Measurements from ENCODE around the gene CD7.

CD7 gene

DNA sequence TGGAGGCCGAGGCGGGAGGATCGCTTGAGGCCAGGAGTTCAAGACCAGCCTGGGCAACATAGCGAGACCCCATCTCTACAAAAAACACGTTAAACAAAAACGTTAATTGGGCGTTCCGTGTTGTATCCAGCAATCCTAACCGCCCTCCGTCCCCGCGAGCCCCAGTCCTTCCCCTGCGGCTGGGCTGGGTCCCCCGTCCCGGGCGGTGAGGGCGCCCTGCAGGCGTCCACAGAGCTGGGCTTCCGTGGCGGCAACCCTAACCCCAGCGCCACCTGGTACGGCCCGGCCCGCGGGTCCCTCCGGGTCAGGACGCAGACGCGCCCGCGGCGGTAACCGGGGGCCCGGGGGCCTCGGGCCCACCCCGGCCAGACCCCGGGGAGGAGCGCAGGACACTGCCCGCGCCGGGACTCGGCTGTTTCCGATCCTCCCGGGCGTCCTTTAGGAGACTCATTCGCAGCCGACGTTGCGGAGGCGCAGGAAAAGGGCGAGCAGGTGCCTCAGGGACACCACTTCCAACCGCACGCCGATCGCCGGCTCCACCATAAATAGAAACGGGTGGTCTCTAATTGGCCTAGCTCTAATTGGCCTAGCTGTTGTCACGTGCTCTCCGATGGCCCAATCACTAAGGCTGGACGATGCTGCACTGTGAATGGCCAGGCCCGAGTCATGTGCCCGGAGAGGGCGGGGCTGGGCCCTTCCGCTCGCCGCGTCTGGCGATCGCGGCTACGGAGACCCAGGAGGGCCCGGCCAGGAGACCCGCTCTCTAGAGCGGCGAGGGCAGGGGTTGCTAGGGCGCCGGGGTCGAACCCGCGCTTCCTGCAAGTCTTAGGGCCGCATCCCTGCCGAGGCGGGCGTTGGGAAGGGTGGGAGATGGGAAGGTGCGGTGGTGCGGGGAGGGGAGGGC lies 24.9 kb downstream of the CD7 start:
- ATAC-seq (peak; percentile 95), DNase-seq (peak; percentile 91)
- H3K36me3 Mint-ChIP-seq (ENCODE audit: low read depth) = peaks cover 2% of the 10 kb centered on the region
- H3K27ac Mint-ChIP-seq = peak overlapping the region; percentile 88
- peak overlapping the region; percentile 79 for H3K4me3 Mint-ChIP-seq
- H3K4me1 Mint-ChIP-seq = peaks cover 49% of the 10 kb centered on the region
- no peaks in the 10 kb centered on the region for H3K9me3 Mint-ChIP-seq
- H3K27me3 Mint-ChIP-seq = no peaks in the 10 kb centered on the region

DNA sequence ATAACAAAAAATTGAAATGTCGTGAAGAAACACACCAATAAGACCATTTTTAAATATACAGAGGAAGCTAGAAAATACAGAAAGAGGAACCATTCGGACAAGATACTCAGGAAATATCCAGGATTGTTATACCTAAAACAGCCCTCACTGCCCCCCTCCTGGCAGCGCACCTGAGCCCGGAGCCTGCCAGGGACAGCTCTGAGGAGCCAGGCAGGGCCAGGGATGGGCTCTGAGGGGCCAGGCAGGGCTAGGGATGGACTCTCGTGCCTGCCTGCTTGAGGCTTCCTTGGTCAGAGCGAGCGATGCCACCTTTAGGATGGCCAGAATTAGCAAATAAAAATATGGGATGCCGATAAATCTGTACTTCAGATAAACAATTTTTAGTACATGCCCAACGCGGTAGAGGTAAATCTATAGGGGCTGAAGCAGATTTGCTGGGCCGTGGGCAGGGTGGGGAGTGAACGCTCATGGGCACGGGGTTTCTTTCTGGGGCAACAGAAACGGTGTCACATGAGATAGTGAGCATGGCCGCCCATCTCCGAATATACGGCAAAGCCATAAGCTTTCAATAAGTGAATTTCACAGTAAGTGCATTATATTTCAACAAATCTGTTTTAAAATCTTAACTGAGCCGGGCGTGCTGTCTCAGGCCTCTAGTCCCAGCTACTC lies 25.7 kb downstream of the CD7 start:
- peak overlapping the region; percentile 74 for H3K4me3 Mint-ChIP-seq
- peak overlapping the region; percentile 71 for H3K27ac Mint-ChIP-seq
- H3K27me3 Mint-ChIP-seq = no peaks in the 10 kb centered on the region
- no peaks in the 10 kb centered on the region for H3K9me3 Mint-ChIP-seq
- no peak for ATAC-seq
- H3K4me1 Mint-ChIP-seq = peaks cover 42% of the 10 kb centered on the region
- no peak for DNase-seq
- peaks cover 2% of the 10 kb centered on the region for H3K36me3 Mint-ChIP-seq (ENCODE audit: low read depth)

DNA sequence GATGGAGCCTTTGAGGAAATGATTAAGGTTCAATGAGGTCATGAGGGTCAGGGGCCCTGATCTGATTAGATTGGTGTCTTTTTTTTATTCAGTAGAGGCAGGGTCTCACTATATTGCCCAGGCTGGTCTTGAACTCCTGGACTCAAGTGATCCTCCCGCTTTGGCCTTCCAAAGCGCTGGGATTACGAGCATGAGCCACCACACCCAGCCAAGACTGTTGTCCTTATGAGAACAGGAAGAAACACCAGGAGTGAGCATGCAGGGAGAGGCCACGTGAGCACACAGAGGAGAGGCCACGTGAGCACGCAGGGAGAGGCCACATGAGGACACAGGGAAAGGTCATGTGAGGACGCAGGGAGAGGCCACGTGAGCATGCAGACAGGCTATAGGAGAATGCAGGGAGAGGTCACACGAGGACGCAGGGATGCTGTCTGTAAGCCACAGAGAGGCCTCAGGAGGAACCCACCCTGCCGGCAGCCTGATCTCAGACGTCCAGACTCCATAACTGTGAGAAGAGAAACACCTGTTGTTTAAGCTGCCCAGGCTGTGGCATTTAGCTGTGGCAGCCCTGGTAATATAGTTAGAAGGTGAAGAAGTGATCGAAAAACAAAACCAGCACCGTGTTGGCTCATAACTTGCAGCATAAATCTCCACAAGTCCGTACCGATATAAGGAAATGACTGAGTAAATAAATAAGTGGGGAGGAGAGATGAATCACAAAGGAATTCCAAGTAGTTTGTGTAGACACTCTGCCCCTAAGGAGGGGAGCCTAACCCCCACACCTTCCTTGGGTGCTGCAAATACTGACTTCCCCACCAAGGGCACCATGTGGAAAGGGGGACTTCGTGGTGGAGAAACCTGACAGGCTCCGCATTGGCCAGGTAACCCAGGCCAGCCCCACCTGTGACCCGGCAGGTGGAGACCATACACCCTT lies 29.3 kb downstream of the CD7 start:
- no peak for ATAC-seq
- Mint-ChIP-seq H3K27ac (no peak overlapping the region), H3K27me3 (no peaks in the 10 kb centered on the region), H3K36me3 (ENCODE audit: low read depth) (no peaks in the 10 kb centered on the region), H3K4me3 (no peak overlapping the region), H3K4me1 (peaks cover 25% of the 10 kb centered on the region), H3K9me3 (no peaks in the 10 kb centered on the region)
- no peak for DNase-seq

DNA sequence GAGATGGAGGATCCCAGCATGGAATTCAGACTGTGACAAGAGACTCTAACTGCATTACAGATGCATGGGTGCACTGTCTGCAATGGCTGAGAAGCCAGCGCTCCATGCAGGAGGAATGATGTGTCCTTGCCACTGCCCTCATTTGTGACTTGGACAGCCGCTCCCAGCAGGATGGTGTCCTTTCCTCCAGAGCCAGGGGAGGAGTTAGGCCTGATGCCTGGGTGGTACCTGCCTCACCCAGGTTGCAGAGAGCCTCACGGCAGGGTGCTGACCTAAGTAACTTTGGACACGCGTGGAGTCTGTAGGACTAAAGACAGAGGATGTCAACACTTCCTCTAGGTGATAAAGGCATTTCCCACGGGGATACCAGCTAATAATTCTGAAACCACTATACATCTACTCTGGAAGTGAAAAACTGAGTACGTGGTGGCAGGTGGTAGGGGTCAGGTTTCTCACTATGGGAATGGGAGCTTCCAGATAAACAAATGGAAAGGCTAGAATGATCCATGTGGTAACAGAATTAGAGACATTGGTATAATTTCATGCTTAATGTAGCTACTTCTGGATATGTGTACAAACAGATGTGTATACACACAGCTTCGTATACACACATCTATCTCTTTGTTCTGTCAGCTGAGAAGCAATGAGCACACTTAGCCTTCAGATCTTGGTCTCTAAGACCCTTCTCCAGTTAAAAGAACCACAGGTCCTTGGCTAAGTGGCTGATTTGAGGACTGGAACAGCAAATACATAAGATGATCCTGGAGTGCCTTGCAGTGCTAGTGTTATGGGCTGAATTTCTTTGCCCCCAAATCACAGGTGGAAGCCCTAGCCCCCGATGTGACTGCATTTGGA lies 30.2 kb downstream of the CD7 start:
- Mint-ChIP-seq H3K36me3 (ENCODE audit: low read depth) (no peaks in the 10 kb centered on the region), H3K27ac (no peak overlapping the region), H3K27me3 (no peaks in the 10 kb centered on the region), H3K9me3 (no peaks in the 10 kb centered on the region), H3K4me3 (no peak overlapping the region), H3K4me1 (peaks cover 33% of the 10 kb centered on the region)
- ATAC-seq (no peak), DNase-seq (no peak)

DNA sequence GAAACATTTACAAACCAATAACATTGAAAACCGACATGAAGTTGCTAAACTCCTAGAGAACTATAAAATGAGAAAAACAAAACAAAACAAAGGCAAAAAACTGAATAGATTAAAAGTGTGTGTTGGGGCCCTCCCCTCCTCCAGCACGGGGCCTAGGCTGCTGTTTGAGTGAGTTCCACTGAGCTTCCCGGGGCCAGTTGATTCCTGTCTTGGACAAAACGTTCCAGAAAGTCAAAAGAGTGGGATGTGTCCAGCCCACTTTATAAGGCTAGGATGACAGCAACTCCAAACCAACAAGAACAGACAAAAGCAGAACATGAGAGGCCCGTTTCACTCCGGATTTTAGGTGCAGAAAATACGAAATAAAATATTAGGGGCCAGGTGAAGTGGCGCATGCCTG lies 32.3 kb downstream of the CD7 start:
- H3K4me3 Mint-ChIP-seq = no peak overlapping the region
- no peaks in the 10 kb centered on the region for H3K36me3 Mint-ChIP-seq (ENCODE audit: low read depth)
- H3K4me1 Mint-ChIP-seq = peaks cover 39% of the 10 kb centered on the region
- H3K9me3 Mint-ChIP-seq = no peaks in the 10 kb centered on the region
- no peak for DNase-seq
- H3K27me3 Mint-ChIP-seq = no peaks in the 10 kb centered on the region
- ATAC-seq = no peak
- H3K27ac Mint-ChIP-seq = no peak overlapping the region

DNA sequence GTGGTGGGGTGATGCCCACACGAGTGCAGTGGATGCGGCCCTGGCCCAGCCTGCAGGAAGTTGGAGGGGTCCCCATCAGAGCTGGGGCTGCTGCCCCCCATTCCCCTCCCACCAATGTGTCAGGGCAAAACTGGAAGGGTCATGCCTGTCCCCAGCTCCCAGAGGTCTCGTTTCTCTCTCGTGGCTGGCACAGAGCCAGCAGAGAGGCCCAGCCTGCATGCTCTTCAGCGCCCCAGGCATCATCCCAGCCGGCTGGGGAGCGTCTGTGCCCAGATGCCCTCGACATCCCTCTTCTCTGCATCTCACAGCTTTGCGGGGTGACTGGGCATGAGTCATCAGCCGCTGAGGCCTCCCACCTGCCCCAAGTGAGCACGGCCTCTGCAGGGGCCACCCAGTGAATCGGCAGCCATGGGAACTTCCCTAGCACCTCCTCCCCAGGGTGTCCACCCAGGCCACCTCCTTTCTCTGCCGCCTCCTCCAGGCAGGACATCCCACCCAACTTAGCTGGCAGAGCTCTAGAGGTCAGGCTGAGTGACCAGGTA lies 34.1 kb downstream of the CD7 start:
- H3K27me3 Mint-ChIP-seq = no peaks in the 10 kb centered on the region
- DNase-seq = peak; percentile 72
- H3K36me3 Mint-ChIP-seq (ENCODE audit: low read depth) = no peaks in the 10 kb centered on the region
- no peaks in the 10 kb centered on the region for H3K9me3 Mint-ChIP-seq
- ATAC-seq = peak; percentile 87
- peaks cover 34% of the 10 kb centered on the region for H3K4me1 Mint-ChIP-seq
- H3K27ac Mint-ChIP-seq = peak overlapping the region; percentile 11
- H3K4me3 Mint-ChIP-seq = peak overlapping the region; percentile 43

DNA sequence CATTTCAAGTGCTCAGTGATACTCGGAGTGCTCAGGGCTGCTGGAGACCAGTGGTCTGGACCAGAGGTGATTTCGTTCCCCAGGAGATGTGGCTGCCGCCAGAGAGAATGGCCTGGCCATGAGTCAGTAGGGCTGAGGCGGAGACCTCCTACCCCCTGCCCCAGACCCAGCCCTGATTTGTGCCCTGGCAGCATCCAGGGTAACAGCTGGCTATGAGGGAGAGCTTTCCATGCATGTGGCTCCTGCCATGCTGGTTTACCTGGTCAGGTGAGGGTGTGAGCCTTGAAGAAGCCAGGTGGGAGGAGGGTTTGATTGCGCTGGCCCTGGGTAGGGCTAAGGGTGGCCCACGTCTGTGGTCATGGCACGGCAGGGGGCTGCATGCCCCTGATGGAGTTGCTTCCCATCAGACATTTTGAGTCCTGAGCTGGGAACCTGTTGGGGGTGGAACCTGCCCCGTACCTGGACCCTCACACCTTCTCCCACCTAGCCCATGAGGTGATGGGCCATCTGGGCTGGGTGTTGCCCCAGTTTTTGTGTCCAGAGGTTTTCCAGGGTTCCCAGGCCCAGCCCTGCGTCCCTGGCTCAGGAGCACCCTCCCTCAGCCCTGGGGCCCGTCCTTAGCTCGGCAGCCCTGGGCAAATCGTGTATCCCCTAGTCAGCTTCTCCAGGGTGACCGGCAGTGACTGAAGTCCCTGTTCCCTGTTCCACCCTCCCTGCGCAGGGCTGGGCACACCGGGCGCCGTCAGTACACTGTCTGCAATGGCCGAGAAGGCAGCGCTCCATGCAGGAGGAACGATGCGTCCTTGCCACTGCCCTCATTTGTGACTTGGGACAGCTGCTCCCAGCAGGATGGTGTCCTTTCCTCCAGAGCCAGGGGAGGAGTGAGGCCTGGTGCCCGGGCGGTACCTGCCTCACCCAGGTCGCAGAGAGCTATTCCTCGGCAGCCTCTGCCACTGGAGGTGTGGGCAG lies 34.9 kb downstream of the CD7 start:
- peaks cover 31% of the 10 kb centered on the region for H3K4me1 Mint-ChIP-seq
- ATAC-seq (no peak), DNase-seq (no peak)
- no peaks in the 10 kb centered on the region for H3K9me3 Mint-ChIP-seq
- H3K36me3 Mint-ChIP-seq (ENCODE audit: low read depth) = no peaks in the 10 kb centered on the region
- H3K27ac Mint-ChIP-seq = peak overlapping the region; percentile 35
- no peaks in the 10 kb centered on the region for H3K27me3 Mint-ChIP-seq
- no peak overlapping the region for H3K4me3 Mint-ChIP-seq

DNA sequence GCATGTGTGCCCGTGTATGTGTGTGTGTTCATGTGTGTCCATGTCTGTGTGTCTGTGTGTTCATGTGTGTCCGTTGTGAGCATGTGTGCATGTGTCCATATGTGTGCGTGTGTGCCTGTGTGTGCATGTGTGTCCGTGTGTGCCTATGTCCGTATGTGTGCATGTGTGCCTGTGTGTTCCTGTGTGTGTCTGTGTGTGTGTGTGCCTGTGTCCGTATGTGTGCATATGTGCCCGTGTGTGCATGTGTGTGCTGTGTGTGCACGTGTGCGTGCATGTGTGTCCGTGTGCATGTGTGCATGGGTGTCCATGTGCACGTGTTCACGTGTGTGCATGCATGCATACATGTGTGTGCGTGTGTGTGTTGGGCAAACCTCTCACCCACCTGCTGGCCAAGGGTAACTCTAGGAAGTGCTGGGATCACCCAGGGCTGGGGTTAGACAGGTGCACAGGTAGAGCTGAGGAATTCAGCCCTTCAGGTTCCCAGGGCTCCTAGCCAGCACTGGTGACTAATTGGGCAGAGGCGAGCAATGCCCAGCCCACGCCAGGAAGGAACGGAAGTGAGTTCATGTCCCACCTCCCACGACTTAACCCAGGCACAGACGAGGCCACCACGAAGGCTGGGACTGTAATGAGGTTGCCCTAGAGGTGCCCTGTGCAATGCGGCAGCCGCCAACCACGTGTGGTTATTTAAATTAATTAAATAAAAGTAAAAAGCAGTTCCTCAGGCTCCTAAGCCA lies 35.7 kb downstream of the CD7 start:
- DNase-seq (peak; percentile 58), ATAC-seq (peak; percentile 85)
- Mint-ChIP-seq H3K4me1 (peaks cover 31% of the 10 kb centered on the region), H3K4me3 (no peak overlapping the region), H3K36me3 (ENCODE audit: low read depth) (no peaks in the 10 kb centered on the region), H3K27me3 (no peaks in the 10 kb centered on the region), H3K27ac (peak overlapping the region; percentile 35), H3K9me3 (no peaks in the 10 kb centered on the region)

DNA sequence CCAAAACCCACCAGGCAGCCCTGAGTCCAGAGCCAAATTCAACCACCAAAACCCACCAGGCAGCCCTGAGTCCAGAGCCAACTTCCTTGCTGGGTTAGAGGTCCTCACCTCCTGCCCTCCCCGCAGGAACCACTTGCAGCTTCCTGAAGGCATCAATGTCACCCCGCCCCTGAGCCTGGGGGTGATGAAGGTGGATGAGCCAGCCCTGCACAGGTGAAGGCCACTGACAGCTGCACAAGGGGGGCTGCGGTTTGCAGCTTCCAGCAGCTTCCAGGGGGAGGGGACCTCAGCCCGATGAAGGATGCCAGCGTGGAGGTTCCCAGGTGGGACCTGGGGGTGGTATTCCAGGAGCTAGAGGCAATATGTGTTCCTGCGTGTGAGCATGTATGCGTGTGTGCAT lies 36.3 kb downstream of the CD7 start:
- Mint-ChIP-seq H3K27ac (no peak overlapping the region), H3K36me3 (ENCODE audit: low read depth) (no peaks in the 10 kb centered on the region)

DNA sequence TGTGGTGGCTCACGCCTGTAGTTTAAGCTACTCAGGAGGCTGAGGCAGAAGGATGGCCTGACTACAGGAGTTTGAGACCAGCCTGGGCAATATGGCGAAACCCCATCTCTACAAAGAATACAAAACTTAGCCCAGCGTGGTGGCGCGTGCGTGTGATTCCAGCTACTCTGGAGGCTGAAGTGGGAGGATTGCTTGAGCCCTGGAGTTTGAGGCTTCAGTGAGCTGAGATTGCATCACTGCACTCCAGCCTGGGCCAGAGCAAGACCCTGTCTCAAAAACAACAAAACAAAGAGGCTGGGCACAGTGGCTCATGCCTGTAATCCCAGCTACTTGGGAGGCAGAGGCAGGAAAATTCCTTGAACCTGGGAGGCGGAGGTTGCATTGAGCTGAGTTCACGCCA lies 36.9 kb downstream of the CD7 start:
- Mint-ChIP-seq H3K9me3 (no peaks in the 10 kb centered on the region), H3K27ac (no peak overlapping the region), H3K4me1 (peaks cover 31% of the 10 kb centered on the region), H3K27me3 (no peaks in the 10 kb centered on the region), H3K36me3 (ENCODE audit: low read depth) (no peaks in the 10 kb centered on the region), H3K4me3 (no peak overlapping the region)
- DNase-seq (no peak), ATAC-seq (no peak)

More for the DNA sequence above, 36.3 kb downstream of the CD7 start:
- H3K4me3 Mint-ChIP-seq = no peak overlapping the region
- DNase-seq (no peak), ATAC-seq (no peak)
- no peaks in the 10 kb centered on the region for H3K9me3 Mint-ChIP-seq
- H3K27me3 Mint-ChIP-seq = no peaks in the 10 kb centered on the region
- peaks cover 31% of the 10 kb centered on the region for H3K4me1 Mint-ChIP-seq

DNA sequence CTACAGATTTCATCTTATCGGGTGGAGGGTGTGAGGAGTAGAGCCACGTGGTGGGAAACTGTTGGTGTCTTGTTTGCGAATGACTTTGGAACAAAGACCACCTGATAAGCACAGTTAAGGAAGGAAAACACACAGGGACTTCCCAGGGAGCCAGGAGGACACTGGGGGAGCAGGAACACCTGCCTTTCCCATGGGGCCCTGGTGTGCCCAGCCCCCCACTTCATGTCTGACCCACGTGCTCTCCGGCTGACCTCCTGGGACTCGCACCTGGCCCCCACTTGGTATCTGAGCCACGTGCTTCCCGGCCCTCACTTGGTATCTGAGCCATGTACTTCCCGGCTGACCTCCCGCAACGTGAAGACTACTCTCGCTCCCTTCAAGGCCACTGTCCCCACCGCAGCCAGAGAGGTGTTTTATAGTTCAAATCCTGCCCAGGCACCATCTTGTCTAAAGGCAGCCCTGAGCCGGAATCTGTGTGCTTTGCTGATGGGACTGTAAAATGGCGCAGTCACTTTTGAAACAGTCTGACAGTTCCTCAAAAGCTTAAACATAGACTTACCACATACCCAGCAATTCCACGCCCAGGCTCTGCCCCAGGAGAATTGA lies 38.5 kb downstream of the CD7 start:
- H3K9me3 Mint-ChIP-seq = no peaks in the 10 kb centered on the region
- no peaks in the 10 kb centered on the region for H3K27me3 Mint-ChIP-seq
- no peak for DNase-seq
- no peaks in the 10 kb centered on the region for H3K36me3 Mint-ChIP-seq (ENCODE audit: low read depth)
- no peak overlapping the region for H3K27ac Mint-ChIP-seq
- H3K4me1 Mint-ChIP-seq = peaks cover 31% of the 10 kb centered on the region
- no peak overlapping the region for H3K4me3 Mint-ChIP-seq
- no peak for ATAC-seq

DNA sequence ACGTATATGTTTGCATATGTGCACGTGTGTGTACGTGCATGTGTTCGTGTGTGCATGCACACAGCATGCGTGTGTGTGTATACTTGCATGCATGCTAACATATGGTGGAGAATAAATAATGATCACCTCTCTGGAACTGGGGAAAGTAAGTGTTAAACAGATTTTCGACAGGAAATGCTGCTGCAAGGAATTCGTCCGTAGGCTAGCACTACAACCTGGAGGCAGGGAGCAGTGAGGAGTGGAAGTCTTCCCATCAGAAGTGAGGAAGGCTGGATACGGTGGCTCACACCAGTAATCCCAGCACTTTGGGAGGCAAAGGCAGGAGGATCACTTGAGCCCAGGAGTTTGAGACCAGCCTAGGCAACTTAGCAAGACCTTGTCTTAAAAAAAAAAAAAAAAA lies 39.1 kb downstream of the CD7 start:
- Mint-ChIP-seq H3K27ac (no peak overlapping the region), H3K27me3 (no peaks in the 10 kb centered on the region), H3K4me3 (no peak overlapping the region), H3K36me3 (ENCODE audit: low read depth) (no peaks in the 10 kb centered on the region), H3K9me3 (no peaks in the 10 kb centered on the region), H3K4me1 (peaks cover 27% of the 10 kb centered on the region)
- ATAC-seq (no peak), DNase-seq (no peak)
